HL-60 (cell line): ENCODE measurements around the gene BICDL2.

Experiments
- CTCF ChIP-seq: IDR thresholded peaks from one replicate; pipeline ENCODE4 v1.5.1; 2011; ENCODE audit warnings: low read length, control low read depth, inconsistent platforms; ENCODE audit not compliant: insufficient read depth
- TF ChIP-seq, protein P1 (sequence below): IDR thresholded peaks from 2 replicates; pipeline ENCODE4 v1.6.1; 2012; ENCODE audit warnings: low read depth; ENCODE audit not compliant: insufficient replicate concordance

DNA sequence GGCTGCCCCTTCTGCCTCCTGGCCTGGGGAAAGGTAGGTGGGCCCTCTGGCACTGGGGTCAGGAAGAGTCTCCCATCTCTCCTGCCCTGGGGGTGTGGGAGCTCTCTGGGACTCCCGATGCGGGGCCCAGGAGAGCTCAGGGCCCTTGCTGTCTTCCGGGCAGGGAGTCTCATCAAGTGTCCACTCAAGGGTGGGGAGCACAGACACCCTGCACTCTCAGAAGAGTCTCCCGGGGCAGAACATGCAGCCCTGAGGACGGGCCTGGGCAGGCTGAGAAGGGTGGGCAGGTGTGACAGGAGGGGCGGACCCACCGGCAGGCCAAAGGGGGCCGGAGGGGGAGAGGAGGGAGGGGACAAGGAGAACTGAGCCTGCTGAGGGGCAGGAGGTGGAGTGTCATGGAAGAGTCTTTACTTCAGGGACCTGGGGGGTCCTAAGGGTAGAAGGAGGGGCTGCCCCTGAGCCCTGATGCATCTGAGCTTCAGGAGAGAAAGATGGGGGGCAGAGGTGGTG is 48.1 kb downstream of the BICDL2 start:
- TF ChIP-seq, protein P1, sequence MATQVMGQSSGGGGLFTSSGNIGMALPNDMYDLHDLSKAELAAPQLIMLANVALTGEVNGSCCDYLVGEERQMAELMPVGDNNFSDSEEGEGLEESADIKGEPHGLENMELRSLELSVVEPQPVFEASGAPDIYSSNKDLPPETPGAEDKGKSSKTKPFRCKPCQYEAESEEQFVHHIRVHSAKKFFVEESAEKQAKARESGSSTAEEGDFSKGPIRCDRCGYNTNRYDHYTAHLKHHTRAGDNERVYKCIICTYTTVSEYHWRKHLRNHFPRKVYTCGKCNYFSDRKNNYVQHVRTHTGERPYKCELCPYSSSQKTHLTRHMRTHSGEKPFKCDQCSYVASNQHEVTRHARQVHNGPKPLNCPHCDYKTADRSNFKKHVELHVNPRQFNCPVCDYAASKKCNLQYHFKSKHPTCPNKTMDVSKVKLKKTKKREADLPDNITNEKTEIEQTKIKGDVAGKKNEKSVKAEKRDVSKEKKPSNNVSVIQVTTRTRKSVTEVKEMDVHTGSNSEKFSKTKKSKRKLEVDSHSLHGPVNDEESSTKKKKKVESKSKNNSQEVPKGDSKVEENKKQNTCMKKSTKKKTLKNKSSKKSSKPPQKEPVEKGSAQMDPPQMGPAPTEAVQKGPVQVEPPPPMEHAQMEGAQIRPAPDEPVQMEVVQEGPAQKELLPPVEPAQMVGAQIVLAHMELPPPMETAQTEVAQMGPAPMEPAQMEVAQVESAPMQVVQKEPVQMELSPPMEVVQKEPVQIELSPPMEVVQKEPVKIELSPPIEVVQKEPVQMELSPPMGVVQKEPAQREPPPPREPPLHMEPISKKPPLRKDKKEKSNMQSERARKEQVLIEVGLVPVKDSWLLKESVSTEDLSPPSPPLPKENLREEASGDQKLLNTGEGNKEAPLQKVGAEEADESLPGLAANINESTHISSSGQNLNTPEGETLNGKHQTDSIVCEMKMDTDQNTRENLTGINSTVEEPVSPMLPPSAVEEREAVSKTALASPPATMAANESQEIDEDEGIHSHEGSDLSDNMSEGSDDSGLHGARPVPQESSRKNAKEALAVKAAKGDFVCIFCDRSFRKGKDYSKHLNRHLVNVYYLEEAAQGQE, result no peak
- TF ChIP-seq CTCF, result no peak
